HG03457 (cell line): Measurements from ENCODE around the gene CDC42BPG.
A peak's percentile ranks its signal among the peaks of the same experiment; 100 is the strongest.

Source experiments
- ATAC-seq: cut with Tn5 transposase; IDR thresholded peaks from one replicate; pipeline ENCODE4 v1.9.1; 2021; ENCODE audit warnings: moderate number of reproducible peaks; ENCODE audit not compliant: unreplicated experiment

The CDC42BPG gene

GRCh38 chr11:64878494-64879243 is 34.2 kb upstream of the CDC42BPG start, which contains the start of gene EHD1:
Gene EHD1, minus strand, starts transcription at chr11:64878621. Its CDS starts 157 bp downstream, at chr11:64878464.
- ATAC-seq = peak; percentile 54

- ATAC-seq = no peak
Measured at GRCh38 chr11:64878223-64878493, 33.7 kb upstream of the CDC42BPG start.

- ATAC-seq = no peak
Measured at GRCh38 chr11:64877390-64878222, 33.2 kb upstream of the CDC42BPG start.

- no peak for ATAC-seq
Measured at GRCh38 chr11:64876835-64877341, 32.4 kb upstream of the CDC42BPG start.

- no peak for ATAC-seq
Measured at GRCh38 chr11:64876229-64876750, 31.8 kb upstream of the CDC42BPG start.

- no peak for ATAC-seq
Measured at GRCh38 chr11:64875369-64876228, 31.1 kb upstream of the CDC42BPG start.

- ATAC-seq = no peak
Measured at GRCh38 chr11:64874308-64875240, 30.1 kb upstream of the CDC42BPG start.

- ATAC-seq = no peak
Measured at GRCh38 chr11:64872790-64873488, 28.5 kb upstream of the CDC42BPG start.

GRCh38 chr11:64871492-64871891 is 27.0 kb upstream of the CDC42BPG start:
- ATAC-seq = no peak

- no peak for ATAC-seq
Measured at GRCh38 chr11:64870893-64871466, 26.5 kb upstream of the CDC42BPG start.

- no peak for ATAC-seq
Measured at GRCh38 chr11:64870176-64870892, 25.9 kb upstream of the CDC42BPG start.

GRCh38 chr11:64869571-64870175 is 25.2 kb upstream of the CDC42BPG start:
- ATAC-seq = no peak

- no peak for ATAC-seq
Measured at GRCh38 chr11:64868904-64869570, 24.6 kb upstream of the CDC42BPG start.

GRCh38 chr11:64867748-64868462 is 23.5 kb upstream of the CDC42BPG start:
- ATAC-seq = no peak

GRCh38 chr11:64866173-64866491 is 21.7 kb upstream of the CDC42BPG start:
- ATAC-seq = no peak

- ATAC-seq = no peak
Measured at GRCh38 chr11:64865286-64866172, 21.1 kb upstream of the CDC42BPG start.
